GM11168 (cell line): ENCODE data around the gene TMA7.
"Not testable (repeated sequence)": the region's sequence is repeated elsewhere in the genome, so short reads cannot be mapped to it uniquely, and the experiment has no call there.

ENCODE experiments used
- in situ Hi-C: fragments of 300-500 bp; cut with MboI; formaldehyde crosslinking; loops from one replicate; pipeline ENCODE4 v1.12.0; 2022; ENCODE audit warnings: low sequenced_read_pairs; ENCODE audit not compliant: unreplicated experiment

TMA7 gene

GRCh38 chr3:48439820-48440589 is at the start of gene TMA7, which contains the start of gene CCDC51:
Gene TMA7 (plus strand): TSS chr3:48440257. CDS start chr3:48440297, 40 bp downstream.
Gene CCDC51 (minus strand): TSS chr3:48440119. CDS start chr3:48435128, 4,991 bp downstream.
- in situ Hi-C loops = loop anchor here (10.0 kb wide), 1 partner anchor 165 kb away; no protein-coding TSS in a partner anchor

GRCh38 chr3:48394391-48394790 is 45.7 kb upstream of the TMA7 start:
- in situ Hi-C loops = no loop called here

GRCh38 chr3:48395714-48396113 is 44.3 kb upstream of the TMA7 start:
- in situ Hi-C loops = no loop called here

GRCh38 chr3:48397767-48398681 is 42.0 kb upstream of the TMA7 start:
- in situ Hi-C loops = no loop called here

GRCh38 chr3:48398701-48399386 is 41.2 kb upstream of the TMA7 start:
- in situ Hi-C loops = no loop called here

- in situ Hi-C loops = no loop called here
Measured at GRCh38 chr3:48399387-48400172, 40.5 kb upstream of the TMA7 start.

- in situ Hi-C loops = no loop called here
Measured at GRCh38 chr3:48400824-48401433, 39.1 kb upstream of the TMA7 start.

- in situ Hi-C loops = not testable (repeated sequence)
Measured at GRCh38 chr3:48401434-48401901, 38.6 kb upstream of the TMA7 start.

- in situ Hi-C loops = no loop called here
Measured at GRCh38 chr3:48402281-48402732, 37.8 kb upstream of the TMA7 start.

GRCh38 chr3:48402907-48403306 is 37.1 kb upstream of the TMA7 start:
- in situ Hi-C loops = no loop called here

GRCh38 chr3:48403533-48404439 is 36.3 kb upstream of the TMA7 start:
- in situ Hi-C loops = no loop called here

- in situ Hi-C loops = no loop called here
Measured at GRCh38 chr3:48404440-48405342, 35.4 kb upstream of the TMA7 start.

GRCh38 chr3:48405343-48405881 is 34.6 kb upstream of the TMA7 start:
- in situ Hi-C loops = no loop called here

GRCh38 chr3:48405971-48406370 is 34.1 kb upstream of the TMA7 start:
- in situ Hi-C loops = no loop called here

- in situ Hi-C loops = no loop called here
Measured at GRCh38 chr3:48406443-48407431, 33.3 kb upstream of the TMA7 start.
